Neuronal stem cell (in vitro differentiated cells): ENCODE measurements around the gene GGTLC1. TPM values are rescaled to one million over a fixed set of nuclear protein-coding genes. Genes with fewer than 3 reads are reported as not detected.
A peak's percentile ranks its signal among the peaks of the same experiment; 100 is the strongest.

Experiments
- DNase-seq: peaks from one replicate; pipeline ENCODE4 v3.0.0-alpha.2; 2013; ENCODE audit warnings: low spot score
- H2AFZ ChIP-seq: one replicate; pipeline ENCODE4 v1.6.1; 2013; ENCODE audit warnings: mild to moderate bottlenecking, low read length, inconsistent platforms
- H2AK5ac ChIP-seq: 2 replicates; pipeline ENCODE4 v1.6.1; 2013; ENCODE audit warnings: low read depth, mild to moderate bottlenecking, inconsistent platforms, low read length, moderate library complexity, mixed read lengths
- H2BK120ac ChIP-seq: 2 replicates; pipeline ENCODE4 v1.6.1; 2013; ENCODE audit warnings: low read depth, mild to moderate bottlenecking, inconsistent platforms, low read length, moderate library complexity, mixed read lengths
- H2BK12ac ChIP-seq: one replicate; pipeline ENCODE4 v1.6.1; 2013; ENCODE audit warnings: low read length, inconsistent platforms
- H2BK15ac ChIP-seq: 2 replicates; pipeline ENCODE4 v1.6.1; 2013; ENCODE audit warnings: mild to moderate bottlenecking, low read length, inconsistent platforms, mixed read lengths
- H2BK5ac ChIP-seq: one replicate; pipeline ENCODE4 v1.6.1; 2013; ENCODE audit warnings: inconsistent platforms, mild to moderate bottlenecking, low read length, moderate library complexity
- H3K14ac ChIP-seq: one replicate; pipeline ENCODE4 v1.6.1; 2013; ENCODE audit warnings: low read length, inconsistent platforms
- H3K18ac ChIP-seq: 2 replicates; pipeline ENCODE4 v1.6.1; 2013; ENCODE audit warnings: low read length, inconsistent platforms
- H3K23ac ChIP-seq: 2 replicates; pipeline ENCODE4 v1.6.1; 2013; ENCODE audit warnings: low read depth, mild to moderate bottlenecking, mixed read lengths, low read length, inconsistent platforms; ENCODE audit not compliant: poor library complexity
- H3K27ac ChIP-seq: replicated peaks from 3 replicates; pipeline ENCODE4 v1.5.1; 2013; ENCODE audit warnings: low read length, inconsistent platforms
- H3K27me3 ChIP-seq, 3 experiments: 2 replicates each; pipeline ENCODE4 v1.6.1; 2013; ENCODE audit warnings: low read length in 3 of 3, mild to moderate bottlenecking in 2 of 3, inconsistent platforms in 1 of 3, low read depth in 1 of 3, mixed read lengths in 1 of 3, moderate library complexity in 1 of 3; ENCODE audit not compliant: control insufficient read depth in 3 of 3, insufficient read depth in 3 of 3
- H3K36me3 ChIP-seq, 2 donors: replicated peaks in 1 of 2; 2 replicates each; pipeline ENCODE4 v1.6.1; 2013; ENCODE audit warnings: low read length in 2 of 2; ENCODE audit not compliant: control insufficient read depth in 2 of 2, insufficient read depth in 2 of 2
- H3K4ac ChIP-seq: 2 replicates; pipeline ENCODE4 v1.6.1; 2013; ENCODE audit warnings: inconsistent platforms, mild to moderate bottlenecking, low read length, moderate library complexity
- H3K4me1 ChIP-seq, 2 donors: 1 replicate in 1 of 2; 2 replicates in 1 of 2; pipeline ENCODE4 v1.6.1; 2013; ENCODE audit warnings: low read length in 2 of 2, low read depth in 1 of 2; ENCODE audit not compliant: control insufficient read depth in 2 of 2, insufficient read depth in 1 of 2
- H3K4me2 ChIP-seq: one replicate; pipeline ENCODE4 v1.6.1; 2013; ENCODE audit warnings: mild to moderate bottlenecking, low read length, inconsistent platforms; ENCODE audit not compliant: insufficient read depth, poor library complexity, severe bottlenecking
- H3K4me3 ChIP-seq, 2 donors: 2 replicates each; pipeline ENCODE4 v1.5.1; 2013; ENCODE audit warnings: low read length in 2 of 2, mild to moderate bottlenecking in 2 of 2, inconsistent platforms in 1 of 2, moderate library complexity in 1 of 2
- H3K79me1 ChIP-seq: one replicate; pipeline ENCODE4 v1.6.1; 2013; ENCODE audit warnings: low read depth, mild to moderate bottlenecking, inconsistent platforms, low read length, moderate library complexity
- H3K9ac ChIP-seq: one replicate; pipeline ENCODE4 v1.6.1; 2013; ENCODE audit warnings: mild to moderate bottlenecking, low read depth, low read length, inconsistent platforms; ENCODE audit not compliant: poor library complexity
- H3K9me3 ChIP-seq, 2 donors: replicated peaks in 1 of 2; 2 replicates each; pipeline versions ENCODE3 to v1.6.1; 2013; ENCODE audit warnings: low read length in 2 of 2, mild to moderate bottlenecking in 2 of 2, inconsistent platforms in 1 of 2, low read depth in 1 of 2, mixed read lengths in 1 of 2, moderate library complexity in 1 of 2; ENCODE audit not compliant: control insufficient read depth in 2 of 2, insufficient read depth in 1 of 2
- H4K8ac ChIP-seq: one replicate; pipeline ENCODE4 v1.6.1; 2013; ENCODE audit warnings: low read depth, mild to moderate bottlenecking, inconsistent platforms, low read length, moderate library complexity
- H4K91ac ChIP-seq: one replicate; pipeline ENCODE4 v1.6.1; 2013; ENCODE audit warnings: low read length, low read depth, mild to moderate bottlenecking, inconsistent platforms; ENCODE audit not compliant: poor library complexity
- WGBS, 2 donors: extraction: QIAGEN DNeasy Blood & Tissue Kit; methylation state at CpG; one replicate each; pipeline ENCODE4 v1.1.7; 2013; ENCODE audit warnings: missing lambda C conversion rate in 2 of 2, mixed read lengths in 1 of 2; ENCODE audit not compliant: insufficient read length in 2 of 2, insufficient replicate concordance in 1 of 2; ENCODE audit errors: extremely low coverage in 2 of 2; 5-methylcytosine and 5-hydroxymethylcytosine counted together
- small RNA-seq: library from polyadenylated mRNA; stranded (forward); fragments of <200 nt; extraction: miRNeasy Mini kit (QIAGEN cat#:217004); gene quantifications from one replicate; pipeline ENCODE3, GENCODE V24; 2013; ENCODE audit not compliant: insufficient read depth

The GGTLC1 gene

DNA sequence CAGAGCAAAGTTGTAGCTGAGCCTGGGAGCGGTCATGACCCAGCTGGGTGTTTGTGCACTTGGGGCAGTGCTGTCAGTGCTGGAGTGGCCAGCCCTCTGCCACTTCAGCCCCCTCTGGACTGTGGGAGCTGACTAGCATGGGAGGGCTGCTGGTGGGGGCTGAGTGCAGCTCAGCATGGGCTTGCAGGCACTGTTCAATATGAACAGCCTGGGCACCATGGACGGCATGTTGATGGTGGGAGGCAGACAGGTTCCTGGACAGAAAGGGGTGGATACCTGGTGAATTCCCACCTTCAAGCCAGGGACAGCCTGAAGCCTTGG lies 50.5 kb downstream of the GGTLC1 start:
- Histone ChIP-seq H3K27ac (no peak overlapping the region), H3K18ac (peak overlapping the region; percentile 67), H4K91ac (no peak overlapping the region), H3K9me3 (no peaks in the 10 kb centered on the region), H3K4me1 (no peaks in the 10 kb centered on the region), H4K8ac (peak overlapping the region; percentile 77), H3K36me3 (no peaks in the 10 kb centered on the region), H3K4ac (peak overlapping the region; percentile 55), H2AK5ac (peak overlapping the region; percentile 89), H2BK5ac (no peak overlapping the region), H2BK15ac (no peak overlapping the region), H2BK12ac (no peak overlapping the region), H2AFZ (no peak overlapping the region), H2BK120ac (peak overlapping the region; percentile 50), H3K27me3 (no peaks in the 10 kb centered on the region), H3K4me2 (no peak overlapping the region), H3K23ac (peak overlapping the region; percentile 47), H3K14ac (peak overlapping the region; percentile 64), H3K9ac (peak overlapping the region; percentile 39), H3K79me1 (no peaks in the 10 kb centered on the region), H3K4me3 (no peak overlapping the region)
- DNase-seq: no peak
- no CpG with 5 or more reads among the region's 2 CpGs for WGBS, 2 donors

GRCh38 chr20:23937303-23938117 lies 51.1 kb downstream of the GGTLC1 start:
- Histone ChIP-seq H2AK5ac (peak overlapping the region; percentile 89), H3K18ac (peak overlapping the region; percentile 67)
- DNase-seq: peak; percentile 56

More at GRCh38 chr20:23937303-23938117, 51.1 kb downstream of the GGTLC1 start:
- no peak overlapping the region for H2BK12ac ChIP-seq
- no peaks in the 10 kb centered on the region for H3K9me3 ChIP-seq
- no peak overlapping the region for H4K8ac ChIP-seq
- no peak overlapping the region for H3K4me3 ChIP-seq
- H2AFZ ChIP-seq: no peak overlapping the region
- no CpG with 5 or more reads among the region's 3 CpGs for WGBS, 2 donors
- peak overlapping the region; percentile 39 for H3K9ac ChIP-seq
- no peak overlapping the region for H2BK120ac ChIP-seq
- H3K27me3 ChIP-seq: no peaks in the 10 kb centered on the region
- H3K36me3 ChIP-seq: no peaks in the 10 kb centered on the region
- H3K4me1 ChIP-seq: no peaks in the 10 kb centered on the region
- no peak overlapping the region for H3K27ac ChIP-seq
- no peak overlapping the region for H2BK15ac ChIP-seq
- H3K4me2 ChIP-seq: no peak overlapping the region
- no peak overlapping the region for H3K23ac ChIP-seq
- no peak overlapping the region for H3K4ac ChIP-seq
- H2BK5ac ChIP-seq: no peak overlapping the region
- H3K14ac ChIP-seq: no peak overlapping the region
- no peaks in the 10 kb centered on the region for H3K79me1 ChIP-seq
- no peak overlapping the region for H4K91ac ChIP-seq

Small RNA genes within 50 kb of the gene (small RNA-seq; reads per million reads assigned to genes)
- not detected for gene AL133466.1
